Activated gamma-delta T cell (primary cell): ENCODE data around the gene PRPF38A.
A peak's percentile ranks its signal among the peaks of the same experiment; 100 is the strongest.
"Not testable (repeated sequence)": the region's sequence is repeated elsewhere in the genome, so short reads cannot be mapped to it uniquely, and the experiment has no call there.

Experiments
- DNase-seq: peaks from one replicate; lab custom pipeline; 2025; lab: John Stamatoyannopoulos, UW
- total RNA-seq, 2 donors: gene quantifications; one replicate each; lab custom pipeline; 2026; lab: John Stamatoyannopoulos, UW

Gene PRPF38A, protein sequence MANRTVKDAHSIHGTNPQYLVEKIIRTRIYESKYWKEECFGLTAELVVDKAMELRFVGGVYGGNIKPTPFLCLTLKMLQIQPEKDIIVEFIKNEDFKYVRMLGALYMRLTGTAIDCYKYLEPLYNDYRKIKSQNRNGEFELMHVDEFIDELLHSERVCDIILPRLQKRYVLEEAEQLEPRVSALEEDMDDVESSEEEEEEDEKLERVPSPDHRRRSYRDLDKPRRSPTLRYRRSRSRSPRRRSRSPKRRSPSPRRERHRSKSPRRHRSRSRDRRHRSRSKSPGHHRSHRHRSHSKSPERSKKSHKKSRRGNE
- total RNA-seq, result 71.7 to 87.2 reads per million in 2 donors

DNA sequence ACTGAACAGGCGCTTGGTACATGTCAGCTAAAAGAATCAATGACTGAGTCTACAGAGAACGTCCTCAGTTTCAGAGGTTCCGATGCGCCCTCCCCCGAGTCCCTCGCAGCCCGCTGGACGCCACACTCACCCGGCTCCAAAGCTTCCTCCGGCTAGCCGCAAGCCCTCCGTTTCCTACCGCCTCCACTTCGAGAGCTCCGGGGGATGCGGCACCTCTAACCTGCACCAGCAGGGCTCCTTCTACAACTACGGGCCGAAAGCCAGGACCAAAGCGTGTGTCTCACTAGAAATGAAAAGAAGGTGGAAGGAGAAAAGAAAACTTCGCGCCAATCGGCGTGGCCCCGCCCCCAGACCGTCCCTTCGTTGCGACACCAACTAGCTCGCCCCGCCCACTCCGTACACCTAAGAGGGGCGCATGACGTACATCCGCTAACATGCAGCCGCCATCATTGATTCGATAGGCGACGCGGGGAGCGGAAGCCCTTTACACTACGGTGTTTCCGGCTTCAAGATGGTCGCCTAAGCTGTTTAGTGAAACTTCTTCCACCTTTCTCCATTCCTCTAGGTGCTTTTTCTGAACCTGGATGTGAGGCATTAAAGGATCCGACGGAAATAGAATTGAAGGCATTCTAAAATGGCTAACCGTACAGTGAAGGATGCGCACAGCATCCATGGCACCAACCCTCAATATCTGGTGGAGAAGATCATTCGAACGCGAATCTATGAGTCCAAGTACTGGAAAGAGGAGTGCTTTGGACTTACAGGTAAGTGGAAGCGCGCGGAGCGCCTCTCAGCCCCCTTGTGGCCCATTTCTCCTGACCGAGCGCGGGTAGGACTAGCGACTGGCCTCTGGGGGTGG, at the start of gene PRPF38A, which contains the start of gene ORC1:
Gene PRPF38A (plus strand): TSS at position 487 of the 859 bp plus-strand sequence. CDS start 148 bp downstream, at position 635.
Gene ORC1 (minus strand): TSS at position 308 of the 859 bp plus-strand sequence. CDS start 2,200 bp downstream, outside the sequence.
- DNase-seq, result peak; percentile 72

DNA sequence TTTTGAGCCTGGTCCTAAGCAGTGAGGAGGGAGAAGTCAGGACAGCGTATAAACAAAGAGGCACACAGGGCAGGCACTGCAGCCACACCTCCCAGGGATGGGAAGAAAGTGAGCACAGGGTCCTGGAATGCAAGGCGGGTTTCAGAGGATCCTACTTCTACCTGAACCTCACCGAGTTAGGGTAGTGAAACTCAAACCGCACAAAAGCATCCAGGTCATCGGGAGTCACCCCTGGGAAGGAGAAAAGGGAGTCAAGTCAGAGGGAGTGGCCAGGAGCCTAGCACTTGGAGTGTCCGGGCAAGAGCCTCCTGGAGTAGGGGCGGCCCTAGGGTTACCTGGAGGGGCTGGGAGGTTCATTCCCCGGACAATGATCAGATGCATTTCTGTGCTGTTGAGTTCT, 49.0 kb upstream of the PRPF38A start:
- DNase-seq, result no peak

DNA sequence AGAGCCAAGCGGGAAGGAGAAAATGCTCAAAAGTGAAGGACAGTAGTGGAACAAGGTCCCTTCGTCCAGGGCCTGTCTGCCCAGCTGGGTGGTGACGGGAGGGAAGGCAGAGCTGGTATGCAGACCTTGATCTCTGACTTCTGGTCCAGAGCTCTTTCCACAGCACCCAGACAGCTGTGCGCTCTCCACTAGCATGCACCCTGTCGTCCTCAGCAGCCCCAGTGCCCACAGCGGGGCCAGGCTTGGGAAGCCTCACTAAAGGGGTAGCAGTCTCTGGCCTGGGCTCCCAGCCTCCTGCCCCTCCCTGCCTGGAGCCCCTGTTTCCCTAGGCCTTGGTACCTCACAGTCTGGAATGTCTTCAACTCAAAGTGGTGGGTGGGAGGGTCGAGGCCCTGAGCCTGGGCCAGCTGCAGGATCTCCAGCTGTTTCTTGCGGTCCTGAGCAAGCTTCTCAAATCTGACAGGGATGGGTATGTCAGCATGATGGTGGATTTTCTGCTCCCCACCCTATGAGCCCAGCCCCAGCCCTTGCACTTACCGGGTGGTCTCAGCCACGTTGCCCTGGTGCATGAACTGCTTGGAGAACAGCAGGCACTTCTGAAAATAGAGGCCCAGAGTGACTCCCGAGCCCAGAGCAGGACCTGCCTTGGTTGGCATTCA, 48.4 kb upstream of the PRPF38A start:
- DNase-seq, result no peak

DNA sequence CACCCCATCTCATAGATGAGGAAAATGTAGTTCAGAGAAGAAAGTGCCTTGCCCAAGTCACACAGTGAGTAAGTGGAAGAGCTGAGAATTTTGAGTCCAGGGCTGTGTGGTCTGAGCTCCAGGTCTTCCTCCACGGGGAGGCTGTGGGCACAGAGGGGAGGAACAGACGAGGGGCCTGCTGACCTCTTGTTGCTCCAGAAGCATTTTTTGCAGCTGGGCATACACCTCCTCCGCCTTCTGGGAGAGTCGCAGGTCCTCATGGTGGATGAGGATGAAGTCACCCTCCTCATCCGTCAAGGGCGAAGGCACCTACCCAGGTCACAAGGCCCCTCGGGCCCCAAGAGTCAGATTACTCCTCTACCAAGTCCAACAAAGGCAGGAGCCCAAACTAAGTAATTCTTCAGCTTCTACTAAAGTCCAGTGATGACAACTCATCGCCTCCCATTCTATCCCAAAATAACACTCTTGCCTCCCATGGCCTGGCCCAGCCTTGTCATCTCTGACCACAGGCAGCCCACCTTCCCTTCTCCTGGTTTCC, 47.5 kb upstream of the PRPF38A start:
- DNase-seq, result no peak

DNA sequence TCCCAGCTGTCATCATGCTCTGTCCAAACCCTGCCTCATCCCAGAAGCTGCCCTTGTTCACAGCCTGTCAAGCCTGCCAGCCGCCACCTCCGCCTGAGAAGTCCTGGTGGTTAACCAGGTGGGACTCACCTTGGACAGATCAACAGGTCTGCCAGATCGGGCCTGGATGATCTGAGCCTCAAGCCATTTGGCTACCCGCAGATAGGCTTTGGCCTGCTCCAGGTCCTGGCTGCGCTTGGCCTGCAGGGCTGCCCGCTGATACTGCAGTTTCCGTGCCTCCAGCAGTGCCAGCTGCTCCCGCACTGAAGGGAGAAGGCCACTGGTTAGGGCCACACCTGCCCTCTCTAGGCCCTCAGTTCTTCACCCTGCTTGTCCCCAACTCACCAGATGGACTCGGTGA, 47.0 kb upstream of the PRPF38A start:
- DNase-seq, result no peak

DNA sequence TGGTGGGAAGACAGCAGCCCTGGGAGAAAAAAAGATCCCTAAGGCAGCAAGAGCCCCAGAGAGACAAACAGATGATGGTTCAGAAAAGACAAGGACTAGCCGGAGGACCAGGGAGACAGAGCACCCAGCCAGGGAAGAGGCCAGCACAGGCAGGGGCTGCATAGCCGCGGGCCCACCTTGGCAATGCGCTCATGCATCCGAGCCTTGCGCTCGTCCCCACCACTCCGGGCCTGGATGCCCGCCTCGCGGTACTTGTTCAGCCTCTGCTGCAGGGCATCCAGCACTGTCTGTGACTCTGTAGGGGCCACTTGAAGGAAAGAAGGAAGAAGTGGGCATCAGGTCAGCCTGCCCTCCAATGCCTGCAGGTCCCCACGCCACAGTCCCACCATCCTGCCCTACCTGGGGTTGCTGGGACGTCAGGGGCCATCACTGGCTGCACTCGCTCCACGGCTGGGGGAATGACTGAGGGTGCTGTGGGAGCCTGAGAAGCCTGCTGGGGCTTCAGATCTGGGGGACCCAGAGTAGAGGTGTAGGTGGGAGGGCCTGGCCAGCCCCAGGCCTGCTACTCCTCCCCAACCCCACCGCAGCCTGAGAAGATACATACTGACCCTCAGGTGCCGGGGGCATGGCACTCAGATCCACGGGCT, 45.4 kb upstream of the PRPF38A start:
- no peak for DNase-seq

DNA sequence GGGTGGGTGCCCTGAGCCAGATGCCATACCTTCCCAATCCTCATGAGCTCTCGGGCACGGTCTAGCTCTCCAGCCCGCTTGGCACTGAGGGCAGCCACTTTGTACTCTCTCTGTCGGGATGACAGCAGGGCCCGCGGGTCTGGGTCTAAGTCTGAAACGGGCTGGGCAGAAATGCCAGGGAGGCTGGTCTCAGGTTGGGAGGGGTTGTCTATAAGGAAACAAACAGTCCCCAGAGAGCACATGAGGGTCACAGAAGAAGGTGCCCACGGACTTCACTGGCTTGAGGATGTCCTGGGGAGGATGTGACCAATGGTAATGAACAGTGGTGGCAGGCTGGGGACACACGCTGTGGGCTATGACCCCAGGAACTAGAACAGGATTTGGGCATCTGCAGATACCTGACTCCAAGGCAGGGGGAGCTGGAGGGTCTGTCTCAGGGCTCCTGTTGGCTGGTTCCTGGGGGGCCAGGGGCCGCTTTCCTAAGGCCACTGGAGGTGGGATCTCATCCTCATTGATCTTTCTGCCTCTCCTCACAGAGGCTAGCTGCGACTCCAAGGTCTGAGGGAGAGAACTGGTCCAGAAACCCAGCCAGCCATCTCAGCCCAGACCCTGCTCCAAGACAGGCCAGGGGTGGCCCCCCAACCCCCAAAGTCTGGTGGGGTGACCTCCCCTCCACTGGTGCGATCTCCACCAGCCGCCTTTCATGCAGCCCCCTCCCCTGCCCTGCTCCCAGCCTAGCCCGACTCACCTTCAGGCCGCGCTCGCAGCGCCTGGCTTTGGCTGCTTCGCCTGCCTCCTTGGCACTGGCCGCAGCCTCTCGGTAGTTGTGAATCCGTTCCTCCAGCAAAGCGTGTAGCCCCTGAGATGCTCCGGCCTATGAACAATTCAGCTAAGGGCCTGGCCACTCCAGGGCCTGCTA, 44.5 kb upstream of the PRPF38A start:
- DNase-seq, result no peak

DNA sequence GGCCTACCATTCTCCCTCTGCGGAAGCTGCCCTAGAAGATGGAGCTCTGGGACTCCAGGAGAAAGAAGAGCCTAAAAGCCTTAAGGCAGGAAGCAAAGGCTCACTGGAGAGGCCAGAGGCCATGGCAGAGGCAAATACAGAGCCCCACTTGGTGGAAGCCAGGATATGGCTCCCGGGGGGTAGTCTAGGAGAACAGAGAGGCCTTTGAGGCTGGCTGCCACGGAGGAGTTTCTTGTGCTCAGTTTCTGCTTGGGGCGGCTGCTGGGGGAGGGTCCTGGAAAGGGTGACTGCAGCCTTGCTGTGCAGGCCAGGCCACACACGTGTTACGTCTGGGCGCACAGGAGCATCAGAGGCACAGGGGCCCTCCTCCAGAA, 43.8 kb upstream of the PRPF38A start:
- no peak for DNase-seq

DNA sequence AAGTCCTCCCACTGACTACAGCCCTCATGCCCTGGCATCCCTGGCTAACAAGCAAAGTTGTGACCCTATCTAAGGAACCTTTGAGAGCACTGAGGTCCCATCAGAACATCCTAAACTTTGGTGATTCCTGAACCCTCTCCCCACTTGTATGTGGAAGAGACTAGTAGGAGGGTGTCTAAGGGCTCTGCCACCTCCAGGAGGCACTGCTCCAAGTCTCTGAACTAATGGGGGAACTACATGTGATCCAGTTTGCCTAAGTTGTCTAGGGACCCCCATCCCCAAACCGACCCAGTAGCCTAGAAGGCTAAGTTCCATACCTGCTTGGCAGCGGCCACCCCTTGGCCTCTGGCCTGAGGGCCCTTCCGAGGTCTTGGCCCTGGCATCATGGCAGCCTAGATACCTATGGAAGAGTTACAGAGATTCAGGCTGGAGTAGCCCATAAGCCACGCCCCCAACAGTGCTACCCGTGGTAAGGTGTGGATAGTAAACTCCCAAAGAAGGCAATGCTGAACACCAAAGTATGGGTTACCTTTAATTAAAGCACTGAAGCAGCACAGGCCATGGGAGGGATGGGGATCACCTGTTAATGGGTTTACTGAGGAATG, 40.1 kb upstream of the PRPF38A start:
- DNase-seq, result no peak

DNA sequence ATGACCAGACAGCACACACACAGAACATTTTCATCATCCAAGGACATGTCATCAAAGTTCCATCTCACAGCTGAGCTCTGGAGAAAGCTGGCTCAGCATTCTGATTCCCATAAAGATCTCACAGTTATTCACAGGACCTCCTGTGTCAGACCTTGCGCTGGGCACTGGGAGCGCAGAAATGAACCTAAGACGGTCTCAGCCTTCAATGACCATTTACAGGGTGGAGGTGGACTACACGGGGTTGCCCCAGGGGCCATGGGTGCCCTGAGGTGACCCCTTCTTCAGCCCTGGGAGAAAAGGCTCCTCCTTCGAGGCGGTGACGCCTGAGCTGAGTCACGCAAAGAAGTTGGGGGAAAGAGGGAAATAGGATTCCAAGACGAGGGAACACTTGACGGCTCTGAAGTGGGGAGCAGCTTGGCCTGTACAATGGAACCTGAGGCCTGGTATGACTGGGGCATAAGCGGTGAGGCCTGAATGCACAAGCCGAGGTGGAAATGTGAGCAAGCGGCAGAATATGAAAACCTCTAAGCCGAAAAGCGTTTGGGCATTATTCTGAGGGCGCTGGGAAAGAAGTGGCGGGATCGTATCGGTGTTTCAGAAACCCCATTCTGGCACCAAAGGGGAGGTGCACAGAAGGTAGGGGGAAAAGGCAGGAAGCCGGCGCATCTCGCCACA, 39.2 kb upstream of the PRPF38A start:
- DNase-seq, result no peak

DNA sequence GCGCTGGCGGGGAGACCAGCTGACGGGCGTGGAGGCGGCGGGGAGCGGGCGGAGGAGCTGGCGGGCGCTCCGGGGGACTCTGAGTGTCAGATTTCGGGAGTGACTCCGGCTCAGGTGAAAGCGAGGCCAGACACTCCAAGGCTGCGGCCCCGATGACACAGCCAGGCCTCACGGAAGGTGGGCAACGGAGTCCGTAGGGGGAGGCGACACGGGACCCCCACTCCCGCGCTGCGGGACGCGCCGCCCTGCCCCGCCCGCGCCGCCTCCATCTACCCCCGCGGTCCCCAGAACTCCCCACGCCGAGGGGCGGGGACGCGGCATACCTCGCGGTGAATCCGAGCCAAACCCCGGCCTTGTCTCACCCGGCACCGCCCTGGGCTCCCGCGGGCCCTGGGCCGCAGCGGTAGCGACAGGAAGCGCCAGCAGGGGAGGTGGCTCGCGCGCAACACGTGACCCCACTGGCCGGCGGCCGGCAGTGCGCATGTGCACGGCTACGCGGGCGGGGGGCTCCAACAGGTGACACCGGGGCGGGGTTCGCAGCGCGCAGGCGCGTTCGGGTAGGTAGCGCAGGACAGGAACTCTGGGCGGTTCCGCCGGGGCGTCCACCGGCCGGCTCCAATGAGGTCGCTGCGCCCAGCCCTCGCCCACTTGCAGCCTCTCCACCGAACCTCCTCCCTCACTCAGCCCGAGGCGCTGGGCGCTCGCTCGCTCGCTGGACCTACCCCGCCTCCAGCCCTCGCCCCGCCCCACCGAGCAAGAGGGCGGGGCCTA, 38.5 kb upstream of the PRPF38A start, which contains the start of gene CC2D1B:
Gene CC2D1B (minus strand): TSS at position 460 of the 771 bp plus-strand sequence. CDS start 1,585 bp downstream, outside the sequence.
- DNase-seq, result peak; percentile 100

DNA sequence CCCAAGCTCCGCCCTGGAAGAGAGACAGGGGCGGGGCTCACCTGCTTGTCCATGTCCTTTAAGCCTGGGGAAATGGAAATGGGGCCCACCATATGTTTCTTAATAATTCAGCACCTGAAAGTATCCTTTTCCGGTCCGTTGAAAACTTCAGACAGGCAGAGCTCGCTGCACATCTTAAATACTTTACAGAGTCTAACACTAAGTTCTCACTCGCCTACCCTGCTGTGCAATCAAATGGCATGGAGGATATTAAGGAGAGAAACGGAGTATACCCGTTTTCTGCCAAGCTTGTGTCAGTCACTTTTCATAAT, 37.9 kb upstream of the PRPF38A start:
- no peak for DNase-seq

DNA sequence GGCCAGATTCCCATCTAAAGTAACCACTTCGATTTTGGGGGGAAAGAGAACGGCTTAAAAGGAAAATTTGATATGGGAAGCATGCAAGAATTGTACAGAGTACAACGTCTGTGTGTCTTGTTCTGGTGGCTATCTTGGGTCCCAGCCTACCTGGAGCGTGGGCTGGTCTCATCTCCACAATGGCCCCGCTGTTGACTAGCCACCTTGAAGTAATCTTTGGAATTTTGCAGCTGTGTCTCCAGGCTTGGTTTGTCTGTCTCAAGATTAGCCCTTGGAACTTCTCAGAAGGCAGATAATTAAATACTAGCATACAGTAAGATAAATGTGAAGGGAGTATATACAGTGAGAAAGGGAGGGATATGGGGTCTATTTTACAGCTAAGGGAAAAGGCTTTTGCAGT, 37.1 kb upstream of the PRPF38A start:
- no peak for DNase-seq

DNA sequence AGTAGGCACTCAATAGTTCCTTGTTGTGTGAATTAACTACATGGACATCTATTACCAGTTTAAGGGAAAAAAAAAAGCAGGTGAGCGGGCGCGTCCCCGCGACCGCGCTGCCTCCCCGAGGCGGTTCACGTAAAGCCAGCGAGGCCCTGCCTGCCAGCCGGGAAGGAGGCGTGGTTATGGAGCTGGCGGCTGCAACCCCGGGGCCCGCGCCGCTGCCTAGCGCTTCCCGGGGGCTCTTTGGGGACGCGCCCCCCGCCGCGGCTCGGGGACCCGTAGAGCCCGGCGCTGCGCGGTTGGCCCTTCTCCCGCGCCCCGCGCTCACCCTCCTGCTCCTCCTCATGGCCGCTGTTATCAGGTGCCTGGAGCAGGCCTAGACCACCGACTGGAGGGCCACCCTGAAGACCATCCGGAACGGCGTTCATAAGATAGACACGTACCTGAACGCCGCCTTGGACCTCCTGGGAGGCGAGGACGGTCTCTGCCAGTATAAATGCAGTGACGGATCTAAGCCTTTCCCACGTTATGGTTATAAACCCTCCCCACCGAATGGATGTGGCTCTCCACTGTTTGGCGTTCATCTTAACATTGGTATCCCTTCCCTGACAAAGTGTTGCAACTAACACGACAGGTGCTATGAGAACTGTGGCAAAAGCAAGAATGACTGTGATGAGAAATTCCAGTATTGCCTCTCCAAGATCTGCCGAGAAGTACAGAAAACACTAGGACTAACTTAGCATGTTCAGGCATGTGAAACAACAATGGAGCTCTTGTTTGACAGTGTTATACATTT, 35.8 kb upstream of the PRPF38A start:
- peak; percentile 29 for DNase-seq

DNA sequence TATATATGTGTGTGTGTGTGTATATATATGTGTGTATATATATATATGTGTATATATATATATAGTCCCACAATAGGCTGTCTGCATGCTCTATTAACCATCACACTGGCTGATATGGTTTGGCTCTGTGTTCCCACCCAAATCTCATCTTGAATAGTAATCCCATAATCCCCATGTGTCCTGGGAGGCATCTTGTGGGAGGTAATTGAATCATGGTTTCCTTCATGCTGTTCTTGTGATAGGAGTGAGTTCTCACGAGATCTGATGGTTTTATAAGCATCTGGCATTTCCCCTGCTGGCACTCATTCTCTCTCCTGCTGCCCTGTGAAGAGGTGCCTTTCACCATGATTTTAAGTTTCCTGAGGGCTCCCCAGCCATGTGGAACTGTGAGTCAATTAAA, 34.6 kb upstream of the PRPF38A start:
- not testable (repeated sequence) for DNase-seq

DNA sequence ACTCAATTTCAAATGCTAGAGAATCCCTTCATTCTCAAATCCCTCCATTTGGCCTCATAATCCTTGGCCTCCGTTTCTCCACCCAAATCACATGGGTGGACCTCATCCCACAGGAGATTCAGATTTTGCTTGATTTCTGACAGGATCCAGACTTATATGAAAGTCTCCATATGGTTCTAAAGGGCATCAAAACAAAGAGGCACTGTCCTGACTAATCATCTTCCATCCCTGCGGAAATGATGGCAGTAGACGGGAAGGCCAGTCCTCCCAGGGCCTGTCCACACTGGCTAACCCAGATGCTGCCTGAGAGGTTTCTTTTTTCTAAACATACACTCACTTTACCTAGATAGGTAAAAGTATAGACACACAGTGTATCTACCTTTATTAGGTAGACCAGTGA, 19.0 kb upstream of the PRPF38A start:
- no peak for DNase-seq

DNA sequence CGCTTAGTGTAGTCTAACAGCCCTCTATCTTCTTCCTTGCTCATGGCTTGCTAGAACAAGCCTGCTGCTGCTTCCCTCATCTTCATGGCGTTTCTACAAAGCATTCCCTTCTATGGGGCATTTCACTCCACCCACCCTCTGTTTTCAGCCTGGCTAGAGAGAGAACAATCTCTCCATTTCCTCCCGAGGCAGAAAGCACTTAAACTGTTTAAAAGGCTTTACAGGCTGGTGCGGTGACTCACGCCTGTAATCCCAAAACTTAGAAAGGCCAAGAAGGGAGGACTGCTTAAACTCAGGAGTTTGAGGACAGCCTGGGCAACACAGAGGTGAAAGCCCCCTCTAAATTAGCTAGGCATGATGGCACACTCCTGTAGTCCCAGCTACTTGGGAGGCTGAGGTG, 17.9 kb upstream of the PRPF38A start:
- no peak for DNase-seq

DNA sequence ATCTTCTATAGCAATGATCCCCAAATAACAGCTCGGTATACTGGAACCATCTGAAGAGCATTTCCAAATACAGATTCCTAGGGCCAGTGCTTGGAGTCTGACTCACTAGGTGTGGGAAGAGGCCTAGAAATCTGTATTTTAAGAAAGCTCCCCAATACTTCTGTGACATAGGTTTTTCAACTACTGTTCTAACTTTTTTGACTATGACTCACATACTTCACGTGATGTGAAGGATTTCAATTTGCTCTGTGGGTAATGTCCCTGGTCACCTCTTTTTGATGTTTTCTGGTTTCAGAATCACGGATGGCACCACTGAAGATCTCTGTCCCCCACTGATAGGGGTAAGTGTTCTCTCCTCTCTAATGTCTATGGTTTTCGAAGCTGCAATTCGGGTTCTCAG, 11.2 kb upstream of the PRPF38A start:
- DNase-seq, result no peak
